DMS53 (cell line): ENCODE measurements around the gene ECE2.
A peak's percentile ranks its signal among the peaks of the same experiment; 100 is the strongest.

Experiments used
- DNase-seq: peaks from one replicate; lab custom pipeline; 2025; lab: John Stamatoyannopoulos, UW

The ECE2 gene

DNA sequence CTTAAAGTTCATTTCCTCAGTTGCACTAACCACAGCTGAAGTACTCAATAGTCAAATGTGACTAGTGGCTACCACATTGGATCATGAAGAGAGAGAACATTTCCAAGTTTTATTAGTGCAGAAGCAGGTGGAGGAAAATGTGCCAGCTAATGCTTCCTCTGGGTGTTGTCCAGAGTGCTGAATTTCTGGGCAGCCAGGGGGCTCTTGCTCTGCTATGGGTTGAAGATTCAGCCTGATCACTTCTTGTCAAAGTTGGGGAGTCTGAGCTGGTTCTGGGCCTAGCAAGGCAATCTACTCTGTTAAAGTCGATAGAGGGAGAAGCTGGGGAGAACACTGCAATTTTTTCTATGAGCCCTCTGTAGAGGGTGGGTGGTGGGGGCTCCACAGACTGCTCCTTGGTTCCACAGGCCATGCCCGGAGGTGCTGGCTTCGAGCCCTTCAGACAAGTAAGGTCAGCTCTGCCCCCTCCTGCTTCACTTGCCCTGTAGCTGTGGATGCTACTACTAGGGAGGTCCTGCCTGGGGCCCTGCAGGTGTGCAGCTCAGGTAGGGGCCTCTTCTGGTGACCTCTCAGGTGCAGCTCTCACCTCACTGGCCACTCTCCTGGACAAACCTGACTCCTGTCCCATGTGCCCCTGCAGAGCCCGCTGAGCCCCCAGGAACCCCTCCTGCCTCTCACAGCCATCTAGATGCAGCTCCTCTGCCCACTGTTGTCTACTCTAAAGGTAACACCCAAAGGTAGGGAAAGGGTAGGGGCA is 35.3 kb upstream of the ECE2 start:
- DNase-seq, result peak; percentile 14

DNA sequence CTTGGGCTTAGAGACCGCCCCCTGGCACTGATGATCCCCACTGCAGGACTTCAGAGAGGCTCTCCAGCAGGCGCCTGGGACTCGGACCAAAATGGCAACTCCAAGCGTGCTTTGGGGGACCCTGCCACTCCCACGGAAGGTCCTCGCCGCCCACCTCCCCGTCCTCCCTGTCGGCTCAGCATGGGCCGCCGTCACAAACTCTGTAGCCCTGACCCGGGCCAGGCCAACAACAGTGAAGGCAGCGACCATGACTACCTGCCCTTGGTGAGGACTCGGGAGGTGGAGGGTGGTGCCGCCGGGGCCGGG is 34.7 kb upstream of the ECE2 start:
- DNase-seq, result no peak

DNA sequence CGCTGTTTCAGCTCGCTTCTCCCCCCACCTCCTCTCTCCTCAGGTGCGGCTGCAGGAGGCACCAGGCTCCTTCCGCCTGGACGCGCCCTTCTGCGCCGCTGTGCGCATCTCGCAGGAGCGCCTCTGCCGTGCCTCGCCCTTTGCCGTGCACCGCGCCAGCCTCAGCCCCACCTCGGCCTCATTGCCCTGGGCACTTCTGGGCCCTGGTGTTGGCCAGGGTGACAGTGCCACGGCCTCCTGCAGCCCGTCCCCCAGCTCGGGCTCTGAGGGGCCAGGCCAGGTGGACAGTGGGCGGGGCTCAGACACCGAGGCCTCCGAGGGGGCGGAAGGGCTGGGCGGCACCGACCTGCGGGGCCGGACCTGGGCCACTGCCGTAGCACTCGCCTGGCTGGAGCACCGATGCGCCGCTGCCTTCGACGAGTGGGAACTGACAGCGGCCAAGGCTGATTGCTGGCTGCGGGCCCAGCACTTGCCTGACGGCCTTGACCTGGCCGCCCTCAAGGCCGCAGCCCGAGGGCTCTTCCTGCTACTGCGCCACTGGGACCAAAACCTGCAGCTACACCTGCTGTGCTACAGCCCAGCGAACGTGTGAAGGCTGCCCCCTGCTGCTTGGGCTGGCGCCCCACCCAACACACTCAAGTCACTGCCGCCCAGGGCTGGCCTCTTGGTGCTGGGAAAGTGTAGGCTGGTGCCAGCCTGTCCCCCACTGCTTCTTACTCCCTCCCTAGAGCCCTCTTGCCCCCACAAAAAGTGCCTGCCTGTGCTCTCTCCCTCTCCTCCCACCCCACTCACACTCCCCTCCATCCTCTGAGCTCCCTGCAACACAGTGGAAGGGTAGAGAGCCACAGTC is 34.1 kb upstream of the ECE2 start:
- DNase-seq, result peak; percentile 94

DNA sequence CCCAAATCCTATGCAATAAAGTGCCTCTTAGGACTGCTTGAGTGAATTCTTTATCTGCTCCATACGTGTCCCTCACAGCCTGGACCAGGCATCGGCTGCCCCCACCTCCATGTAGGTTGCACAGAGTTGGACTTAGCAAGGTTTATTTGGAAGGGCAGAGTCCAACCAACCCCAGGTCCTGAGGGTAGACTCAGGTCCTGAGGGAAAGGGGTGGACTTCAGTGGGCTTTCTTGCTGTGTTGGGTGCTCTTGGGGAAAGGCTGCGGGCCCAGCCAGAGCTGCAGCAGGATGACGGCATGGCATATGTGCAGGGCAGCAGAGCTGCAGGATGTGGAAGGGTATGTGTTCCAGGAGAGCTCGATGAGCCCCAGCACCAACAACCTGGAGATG is 33.5 kb upstream of the ECE2 start:
- no peak for DNase-seq

DNA sequence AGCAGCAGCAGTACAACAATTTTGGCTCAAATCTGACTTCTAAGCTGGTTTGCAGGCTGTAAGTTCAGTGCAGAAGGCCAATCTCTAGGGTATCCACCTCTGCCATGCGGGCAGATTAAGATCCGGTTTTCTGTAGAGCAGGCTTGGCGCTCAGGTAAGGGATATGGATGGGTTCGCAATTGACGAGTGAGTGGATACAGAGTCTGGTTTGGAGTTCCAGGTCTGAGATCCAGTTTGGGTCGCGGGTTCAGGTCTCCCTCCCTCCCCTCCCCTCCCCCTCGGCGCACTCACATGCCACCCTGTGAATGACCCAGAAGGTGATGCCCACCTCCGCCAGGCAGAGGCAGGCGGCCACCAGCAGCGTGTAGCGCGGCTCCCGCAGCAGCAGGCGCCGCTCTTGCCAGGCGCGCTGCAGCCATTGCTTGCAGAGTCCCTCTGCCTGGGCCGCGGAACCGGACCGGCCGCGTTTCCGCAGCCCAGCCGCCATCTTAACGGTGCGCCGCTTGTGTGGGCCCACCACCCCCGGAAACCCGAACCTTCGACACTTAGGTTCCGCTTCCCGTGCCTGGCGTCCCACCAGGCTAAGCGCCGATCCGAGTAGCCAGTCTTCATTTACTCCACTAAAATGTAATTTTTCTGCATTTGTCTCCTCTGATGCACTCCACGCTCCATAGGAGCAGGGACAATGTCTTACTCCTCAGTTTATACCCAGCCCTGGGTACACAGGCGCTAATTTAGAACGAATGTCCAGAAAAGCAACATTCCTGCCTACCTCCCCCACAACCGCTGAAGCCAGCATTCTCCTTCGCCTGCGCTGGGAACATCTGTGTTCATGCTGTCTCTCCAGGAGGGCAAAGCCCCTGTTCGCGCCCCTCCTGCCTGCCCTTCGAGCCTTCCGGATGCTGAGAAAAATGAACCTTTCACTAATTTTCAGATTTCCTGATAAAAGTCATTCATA is 27.1 kb upstream of the ECE2 start, which contains the start of gene ALG3:
TSS of gene ALG3 (minus strand) at position 509 of the 958 bp plus-strand sequence. CDS start at position 487, 22 bp downstream.
- peak; percentile 92 for DNase-seq

DNA sequence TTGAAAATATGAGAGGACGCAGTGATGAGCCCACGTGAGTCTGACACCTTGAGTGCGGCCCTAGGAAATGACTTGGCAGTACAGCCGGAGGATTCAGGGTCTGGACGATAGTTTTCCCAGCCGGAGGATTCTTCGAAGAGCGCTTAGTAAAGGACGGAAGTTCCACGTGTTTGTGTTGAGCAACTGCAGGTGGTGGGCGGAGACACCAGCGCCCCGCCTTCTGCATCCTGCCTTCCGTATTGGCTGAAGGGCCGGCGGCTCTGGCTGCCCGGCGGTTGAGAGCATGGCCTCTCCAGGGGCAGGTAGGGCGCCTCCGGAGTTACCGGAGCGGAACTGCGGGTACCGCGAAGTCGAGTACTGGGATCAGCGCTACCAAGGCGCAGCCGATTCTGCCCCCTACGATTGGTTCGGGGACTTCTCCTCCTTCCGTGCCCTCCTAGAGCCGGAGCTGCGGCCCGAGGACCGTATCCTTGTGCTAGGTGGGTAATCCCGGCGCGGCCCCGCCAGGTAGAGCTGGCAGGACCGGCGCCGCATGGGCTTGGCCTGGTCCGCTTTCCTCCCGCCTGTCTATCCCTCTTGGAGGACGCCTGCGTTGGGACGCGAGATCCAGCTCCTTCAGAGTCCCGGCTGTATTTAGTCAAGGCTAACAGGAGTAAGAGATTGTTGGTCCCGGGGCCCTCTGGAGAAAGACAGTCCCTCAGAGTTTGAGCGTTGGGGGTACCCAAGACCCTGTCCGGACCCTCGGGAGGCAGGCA is 26.2 kb upstream of the ECE2 start, which contains the start of gene EEF1AKMT4:
TSS of gene EEF1AKMT4 (plus strand) at position 261 of the 755 bp plus-strand sequence. CDS start at position 284, 23 bp downstream.
- peak; percentile 98 for DNase-seq

DNA sequence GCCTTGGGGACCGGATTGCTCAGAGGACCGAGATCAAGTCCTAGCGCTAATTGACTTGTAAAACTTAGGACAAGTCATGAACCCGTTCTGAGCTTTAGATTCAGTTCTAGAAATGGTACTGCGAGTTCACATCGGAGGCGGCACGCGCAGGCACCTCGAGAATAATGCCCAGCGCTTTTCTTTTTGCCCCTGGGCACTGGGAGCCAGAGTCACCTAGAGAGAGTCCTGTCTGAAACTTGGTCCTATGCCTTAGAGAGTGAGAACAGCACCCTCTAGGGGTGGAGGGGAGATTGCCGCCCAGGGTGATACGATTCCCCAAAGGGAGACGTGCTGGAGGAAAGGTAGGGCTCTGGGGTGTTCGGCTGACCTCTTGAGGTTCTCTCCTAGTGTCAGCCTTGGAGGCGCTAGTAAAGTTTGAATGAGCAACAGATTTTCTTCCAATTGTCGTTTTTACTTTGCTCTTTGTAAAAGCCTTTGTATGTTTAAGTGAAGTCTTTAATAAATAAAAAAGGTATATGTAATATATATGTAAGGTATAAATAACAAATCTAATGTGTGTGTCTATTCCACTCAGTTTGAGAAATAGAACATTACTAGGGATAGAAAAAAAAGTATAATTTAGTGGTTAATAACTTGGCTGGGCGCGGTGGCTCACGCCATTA is 25.5 kb upstream of the ECE2 start:
- DNase-seq, result peak; percentile 94

DNA sequence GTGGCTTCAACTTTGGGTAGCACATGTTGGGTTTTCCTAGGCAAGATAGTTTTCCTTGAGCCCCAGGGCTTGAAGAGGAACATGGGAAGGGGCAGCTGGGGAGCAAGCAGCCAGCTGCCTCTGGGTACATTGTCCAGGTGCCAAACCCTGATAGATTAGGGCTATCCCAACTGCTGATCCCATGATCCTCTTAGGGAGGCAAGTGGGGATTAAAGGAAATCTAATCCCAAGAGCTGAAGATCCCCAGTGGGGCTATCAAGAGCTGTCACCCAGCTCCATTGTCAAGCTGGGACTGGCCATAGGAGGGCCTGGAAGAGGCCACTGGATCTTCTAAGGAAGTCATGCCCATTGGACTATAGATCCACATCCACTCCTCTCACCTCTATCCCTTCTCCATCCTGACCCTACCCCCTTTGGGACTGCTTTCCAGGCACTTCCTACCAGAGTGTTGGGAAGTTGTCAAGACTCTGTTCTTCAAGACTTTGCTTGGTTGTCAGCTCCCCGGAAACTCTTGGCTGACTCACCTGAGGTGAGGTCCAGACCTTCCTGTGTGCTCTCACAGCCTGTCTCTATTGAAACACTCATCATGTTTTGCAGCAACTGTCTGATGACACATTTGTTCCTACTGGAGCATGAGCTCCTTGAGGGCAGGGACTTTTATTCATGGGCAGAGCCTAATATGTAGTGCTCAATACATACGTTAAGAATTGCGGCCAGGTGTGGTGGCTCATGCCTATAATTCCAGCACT is 20.4 kb upstream of the ECE2 start:
- no peak for DNase-seq

DNA sequence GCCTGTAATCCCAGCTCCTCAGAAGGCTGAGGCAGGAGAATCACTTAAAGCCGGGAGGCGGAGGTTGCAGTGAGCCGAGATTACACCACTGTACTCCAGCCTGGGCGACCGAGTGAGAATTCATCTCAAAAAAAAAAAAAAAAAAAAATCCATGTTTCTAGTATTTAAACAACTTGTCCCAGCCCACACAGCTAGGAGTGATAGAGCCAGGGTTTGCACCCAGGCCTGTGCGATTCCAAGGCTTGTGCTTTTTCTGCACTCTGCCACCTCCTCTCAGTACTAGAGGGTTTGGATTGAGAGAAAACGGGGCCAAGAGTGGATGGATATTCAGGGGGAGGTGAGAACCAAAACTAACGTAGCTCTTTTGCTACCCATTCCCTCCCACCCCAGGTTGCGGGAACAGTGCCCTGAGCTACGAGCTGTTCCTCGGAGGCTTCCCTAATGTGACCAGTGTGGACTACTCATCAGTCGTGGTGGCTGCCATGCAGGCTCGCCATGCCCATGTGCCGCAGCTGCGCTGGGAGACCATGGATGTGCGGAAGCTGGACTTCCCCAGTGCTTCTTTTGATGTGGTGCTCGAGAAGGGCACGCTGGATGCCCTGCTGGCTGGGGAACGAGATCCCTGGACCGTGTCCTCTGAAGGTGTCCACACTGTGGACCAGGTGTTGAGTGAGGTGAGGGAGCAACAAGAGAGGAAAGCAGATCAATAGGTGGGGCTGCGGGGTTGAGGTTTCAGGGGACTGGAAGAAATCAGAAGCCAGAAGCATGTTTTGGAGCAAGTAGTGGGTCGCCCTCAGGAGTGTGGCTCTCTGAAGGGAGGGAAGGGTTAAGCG is 18.5 kb upstream of the ECE2 start:
- DNase-seq, result no peak

DNA sequence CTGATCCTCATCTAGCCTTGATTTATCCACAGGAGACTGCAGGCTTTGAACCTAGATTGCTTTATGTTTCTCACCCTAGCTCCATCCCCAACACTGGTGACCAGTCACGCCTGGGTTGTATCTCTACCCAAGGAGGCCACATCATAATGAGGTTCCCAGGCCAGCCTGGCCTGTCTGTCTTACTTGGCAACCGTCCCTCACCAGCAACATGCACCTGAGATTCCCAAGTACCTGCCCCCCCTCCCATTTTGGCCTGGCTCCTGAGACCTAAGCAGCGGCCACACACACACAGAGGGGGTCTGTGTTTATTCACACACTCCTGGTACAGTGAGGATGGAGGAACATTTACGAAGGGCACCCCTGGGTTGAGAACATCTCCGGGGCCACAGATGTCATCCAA is 16.9 kb upstream of the ECE2 start:
- DNase-seq, result no peak

DNA sequence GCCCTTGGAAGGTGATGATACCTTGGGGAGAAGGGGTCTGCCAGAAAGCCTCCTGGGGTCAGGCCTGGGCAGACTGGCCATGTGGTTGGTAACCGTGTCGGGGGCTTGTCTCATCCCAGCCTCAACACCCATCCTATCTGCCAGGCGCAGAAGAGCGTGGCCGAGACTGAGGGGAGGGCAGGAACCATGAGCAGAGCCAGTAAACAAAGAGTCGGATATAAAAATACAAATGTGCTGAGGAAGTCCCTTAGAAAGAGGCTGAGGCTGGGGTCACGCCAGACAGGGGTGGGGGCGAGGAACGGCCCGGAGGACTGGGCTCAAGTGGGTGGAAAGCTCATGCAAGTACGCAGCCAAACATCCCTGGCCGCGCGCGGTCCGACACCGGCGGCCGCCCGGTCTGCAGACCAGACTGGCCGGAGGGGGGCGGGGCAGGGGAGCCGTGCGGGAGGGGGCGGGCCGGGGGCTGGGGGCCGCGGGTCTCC is 16.4 kb upstream of the ECE2 start:
- DNase-seq, result peak; percentile 41

DNA sequence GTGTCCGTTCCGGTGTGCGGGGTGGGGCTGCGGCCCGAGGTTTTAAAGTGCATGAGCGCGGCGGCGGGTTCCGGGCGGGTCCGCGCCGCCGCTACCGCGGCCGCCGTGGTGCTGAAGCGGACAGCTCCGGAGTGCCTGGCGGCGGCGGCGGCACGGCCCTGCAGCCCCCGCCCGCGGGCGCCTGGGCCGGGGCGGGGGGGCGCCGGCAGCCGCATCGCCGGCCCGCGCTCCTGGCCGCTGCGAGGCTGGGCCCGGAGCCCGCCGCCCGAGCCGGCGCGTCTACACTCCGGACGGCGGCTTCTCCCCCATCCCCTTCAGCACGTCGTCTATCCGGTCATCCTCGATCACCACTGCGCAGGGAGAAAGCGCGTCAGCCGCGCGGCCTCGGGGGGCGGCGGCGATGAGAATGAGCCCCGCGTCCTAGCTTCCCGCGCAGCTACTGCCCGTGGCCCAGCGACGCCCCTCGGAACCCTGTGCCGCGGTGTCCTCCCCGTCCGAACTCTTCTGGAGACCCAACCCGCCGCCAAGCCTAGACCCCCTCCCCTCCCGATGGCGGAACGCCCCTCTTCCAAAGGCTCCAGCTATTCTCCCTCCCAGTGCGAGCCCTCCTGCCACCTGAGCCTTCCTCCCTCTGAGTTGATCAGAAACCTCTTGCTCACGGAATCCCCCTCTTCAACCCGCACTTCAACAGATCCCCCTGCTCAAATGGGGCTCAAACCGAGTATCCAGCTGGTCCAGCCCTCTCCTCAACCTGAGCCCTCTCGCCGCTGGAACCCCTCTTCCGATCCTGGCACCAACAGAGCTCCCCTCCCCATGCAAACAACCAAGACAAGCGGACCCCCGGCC is 15.7 kb upstream of the ECE2 start:
- peak; percentile 75 for DNase-seq

DNA sequence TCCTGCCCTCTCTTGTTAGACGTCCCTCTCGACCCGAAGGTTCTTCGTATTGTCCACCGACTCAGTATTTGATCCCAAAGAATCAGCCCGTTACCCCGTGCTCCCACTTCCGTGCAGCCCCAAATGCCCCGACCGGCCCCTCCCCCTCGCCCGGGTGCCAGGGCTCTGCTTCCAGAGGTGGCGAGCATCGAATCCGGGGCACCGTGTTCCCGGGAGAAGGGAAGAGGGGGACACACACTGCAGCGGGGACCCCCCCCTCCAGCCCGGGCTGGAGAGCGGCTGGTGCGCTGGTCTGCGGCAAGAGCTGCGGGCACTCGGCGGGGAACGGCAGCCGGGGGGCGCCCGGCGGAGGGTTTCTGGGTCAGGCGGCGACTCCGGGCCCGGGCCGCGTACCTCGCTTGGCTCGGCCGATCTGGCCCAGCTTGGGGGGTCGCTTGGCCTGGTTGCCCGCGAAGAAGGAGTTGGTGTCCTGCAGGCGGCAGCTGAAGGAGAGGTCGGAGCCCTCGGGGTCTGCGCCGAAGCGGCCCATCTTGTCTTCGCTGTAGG is 15.0 kb upstream of the ECE2 start:
- peak; percentile 57 for DNase-seq

DNA sequence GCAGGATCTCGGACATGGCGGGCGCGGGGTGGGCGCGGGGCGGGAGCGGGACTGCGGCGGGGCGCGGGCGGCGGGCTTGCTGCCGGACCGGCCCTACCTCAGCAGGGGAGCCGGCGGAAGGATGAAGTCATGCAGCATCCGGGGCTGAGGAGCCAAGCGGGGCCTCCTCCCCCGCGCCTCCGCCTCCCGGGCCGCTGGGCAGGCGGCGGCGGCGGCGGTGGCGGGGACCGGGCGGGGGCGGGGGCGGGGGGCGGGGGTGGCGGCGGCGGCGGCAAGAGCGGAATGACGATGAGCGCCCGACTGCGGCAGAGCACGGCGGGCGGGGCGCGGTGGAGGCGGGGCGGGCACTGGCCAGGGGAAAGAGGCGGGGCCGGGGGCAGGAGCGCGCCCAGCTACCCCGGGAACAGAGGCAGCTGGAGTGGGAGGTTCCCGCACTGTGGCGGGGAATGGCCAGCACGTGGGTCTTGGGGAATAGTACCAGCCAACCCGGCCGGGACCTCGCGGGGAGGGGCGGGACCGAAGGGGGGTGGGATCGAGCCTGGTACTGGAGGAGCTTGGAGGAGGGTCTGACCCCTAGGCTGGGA is 14.5 kb upstream of the ECE2 start, which contains the start of gene CAMK2N2:
TSS of gene CAMK2N2 (minus strand) at position 284 of the 584 bp plus-strand sequence. CDS start at position 16, 268 bp downstream.
- DNase-seq, result peak; percentile 94

DNA sequence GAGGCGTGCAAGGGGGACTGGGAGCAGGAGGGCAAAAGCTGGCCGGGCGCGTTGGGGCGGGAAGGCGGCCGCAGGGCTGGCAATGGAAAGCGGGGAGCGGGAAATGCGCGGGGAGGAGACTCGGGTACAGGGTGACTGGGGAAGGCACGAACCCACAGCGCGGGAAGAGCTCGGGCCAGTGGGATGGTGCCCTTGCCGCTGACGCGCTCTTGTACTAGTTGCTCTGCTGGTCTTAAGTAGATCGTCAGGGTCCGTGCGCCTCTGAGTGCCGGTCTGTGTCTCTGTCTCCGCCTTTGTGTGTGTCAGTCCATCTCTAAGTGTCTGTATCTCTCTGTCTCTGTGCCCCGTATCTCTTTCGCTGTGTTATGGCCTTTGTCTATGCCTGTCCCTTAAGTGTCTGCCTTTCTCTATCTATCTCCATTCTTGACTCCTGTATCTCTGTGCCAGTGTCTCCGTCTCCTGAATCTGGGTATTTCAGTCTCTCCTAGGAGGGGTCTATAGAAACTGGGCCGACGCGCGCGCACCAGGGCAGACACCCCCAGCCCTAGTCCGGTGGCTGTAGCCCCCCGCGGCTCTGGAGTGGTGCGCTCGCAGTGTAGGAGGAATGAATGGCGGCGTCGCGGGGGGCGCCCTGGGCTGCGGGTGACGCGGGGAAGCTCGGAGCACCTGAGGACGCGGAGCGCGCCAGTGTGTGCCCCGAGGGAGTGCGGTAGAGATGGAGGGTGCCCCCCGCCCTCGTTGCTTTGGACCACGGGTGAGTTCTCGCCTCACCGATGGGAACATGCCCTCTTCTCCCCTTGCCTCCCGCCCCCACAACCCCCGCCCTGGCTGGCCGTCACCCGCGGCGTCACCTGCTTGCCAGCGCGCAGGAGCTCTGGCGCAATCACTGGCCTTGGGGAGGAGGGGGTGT is 13.7 kb upstream of the ECE2 start:
- DNase-seq, result peak; percentile 87

DNA sequence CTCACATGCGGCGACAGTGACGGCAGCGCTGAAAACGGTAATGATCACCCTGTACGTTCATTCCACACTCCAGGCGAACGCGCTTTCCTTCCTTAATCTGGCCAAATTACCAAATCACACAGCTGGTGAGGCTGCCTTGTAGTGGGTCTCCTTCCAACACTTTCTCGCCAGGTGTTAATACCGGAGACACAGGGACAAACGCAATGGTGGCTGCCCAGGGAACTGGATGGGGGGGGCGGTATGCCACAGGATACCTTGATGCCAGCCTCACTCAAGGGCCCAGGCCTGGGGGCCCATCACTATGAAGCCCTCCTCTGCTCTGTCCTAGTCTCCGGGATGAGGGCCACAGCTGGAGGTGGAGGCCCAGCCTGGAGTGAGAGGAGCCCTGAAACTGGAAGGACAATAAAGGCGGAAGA is 13.1 kb upstream of the ECE2 start:
- no peak for DNase-seq
